ENCODE measurements around the gene GPR143.

The GPR143 gene

GRCh38 chrX:9707306-9708033, 58.2 kb downstream of the GPR143 start:
- no peak for DNase-seq

- no peak for DNase-seq
These were observed 59.2 kb downstream of the GPR143 start for GRCh38 chrX:9706421-9706820.

- no peak for DNase-seq
These were observed 60.7 kb downstream of the GPR143 start for GRCh38 chrX:9704876-9705465.

GRCh38 chrX:9703406-9703805, 62.2 kb downstream of the GPR143 start:
- DNase-seq: no peak

- DNase-seq: no peak
These were observed 63.9 kb downstream of the GPR143 start for GRCh38 chrX:9701790-9702189.

GRCh38 chrX:9700555-9700954, 65.1 kb downstream of the GPR143 start:
- no peak for DNase-seq

GRCh38 chrX:9698576-9698975, 67.1 kb downstream of the GPR143 start:
- no peak for DNase-seq

GRCh38 chrX:9693307-9694001, 72.2 kb downstream of the GPR143 start:
- DNase-seq: peak in 1 of 5 experiments; percentile 78

- DNase-seq: no peak
These were observed 75.6 kb downstream of the GPR143 start for GRCh38 chrX:9690046-9690445.

- no peak for DNase-seq
These were observed 76.8 kb downstream of the GPR143 start for GRCh38 chrX:9688833-9689232.

GRCh38 chrX:9687899-9688298, 77.7 kb downstream of the GPR143 start:
- no peak for DNase-seq

GRCh38 chrX:9683350-9683749, 82.3 kb downstream of the GPR143 start:
- no peak for DNase-seq

GRCh38 chrX:9682861-9683260, 82.8 kb downstream of the GPR143 start:
- no peak for DNase-seq

- no peak for DNase-seq
These were observed 83.2 kb downstream of the GPR143 start for GRCh38 chrX:9682456-9682855.

- peak in 1 of 5 experiments; percentile 60 for DNase-seq
These were observed 84.2 kb downstream of the GPR143 start for GRCh38 chrX:9681422-9681821.

GRCh38 chrX:9681011-9681410, 84.6 kb downstream of the GPR143 start:
- no peak for DNase-seq

- no peak for DNase-seq
These were observed 87.3 kb downstream of the GPR143 start for GRCh38 chrX:9678215-9678965.

- peak in 2 of 5 experiments; percentile 16 to 90 for DNase-seq
These were observed 88.4 kb downstream of the GPR143 start for GRCh38 chrX:9677098-9677739.

GRCh38 chrX:9676738-9677097, 88.9 kb downstream of the GPR143 start:
- peak in 1 of 5 experiments; percentile 48 for DNase-seq

GRCh38 chrX:9676306-9676705, 89.3 kb downstream of the GPR143 start:
- no peak for DNase-seq

All from T-helper 2 cell (primary cell).